Vagina (tissue), 2 donors: ENCODE results near the gene TBL1X.

Source experiments
- POLR2A ChIP-seq, 2 donors: fragments of 450-650 bp; IDR thresholded peaks; one replicate each; pipeline ENCODE4 v1.6.1; 2017; ENCODE audit warnings: antibody characterized with exemption in 2 of 2, mild to moderate bottlenecking in 2 of 2, moderate library complexity in 2 of 2
- POLR2AphosphoS5 ChIP-seq, 2 donors: sonication (generic); formaldehyde crosslinking; IDR thresholded peaks; one replicate each; pipeline ENCODE4 v1.9.0; 2017; ENCODE audit warnings: antibody characterized with exemption in 2 of 2, mild to moderate bottlenecking in 2 of 2, low read depth in 1 of 2; ENCODE audit not compliant: insufficient read depth in 1 of 2
- TF ChIP-seq, protein P1 (sequence below), 3 experiments: fragments of 450-650 bp in 2 of 3; fragments of 200-600 bp in 1 of 3; sonication (generic) in 1 of 3; IDR thresholded peaks; one replicate each; pipeline ENCODE4 v1.5.1; 2017 to 2019; ENCODE audit warnings: antibody characterized with exemption in 3 of 3, mild to moderate bottlenecking in 2 of 3, moderate library complexity in 2 of 3

DNA sequence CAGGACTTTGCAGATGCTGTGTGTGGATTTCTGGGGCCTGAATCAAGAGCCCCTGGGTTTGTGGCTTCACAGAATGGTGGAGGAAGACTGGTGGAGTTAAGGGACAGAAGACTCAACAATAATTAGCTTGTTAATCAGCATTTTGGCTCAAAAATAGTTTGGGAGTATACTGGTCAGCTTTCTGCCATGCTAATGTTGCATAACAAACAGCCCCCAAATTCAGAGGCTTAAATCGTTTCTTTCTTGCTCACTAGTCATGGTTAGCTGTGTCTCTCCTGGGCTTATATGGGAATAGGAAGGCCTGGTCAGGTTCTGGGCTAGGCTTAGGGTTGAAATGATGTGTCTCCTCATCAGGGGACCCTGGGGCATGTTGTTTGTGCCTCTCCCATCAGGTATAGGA is 24.4 kb downstream of the TBL1X start:
- TF ChIP-seq POLR2AphosphoS5 (IDR thresholded peaks at IDR 0.05; ENCODE audit: insufficient read depth in 1 of 2, low read depth in 1 of 2), result no peak
- TF ChIP-seq POLR2A (IDR thresholded peaks at IDR 0.05), result no peak
- TF ChIP-seq, protein P1, sequence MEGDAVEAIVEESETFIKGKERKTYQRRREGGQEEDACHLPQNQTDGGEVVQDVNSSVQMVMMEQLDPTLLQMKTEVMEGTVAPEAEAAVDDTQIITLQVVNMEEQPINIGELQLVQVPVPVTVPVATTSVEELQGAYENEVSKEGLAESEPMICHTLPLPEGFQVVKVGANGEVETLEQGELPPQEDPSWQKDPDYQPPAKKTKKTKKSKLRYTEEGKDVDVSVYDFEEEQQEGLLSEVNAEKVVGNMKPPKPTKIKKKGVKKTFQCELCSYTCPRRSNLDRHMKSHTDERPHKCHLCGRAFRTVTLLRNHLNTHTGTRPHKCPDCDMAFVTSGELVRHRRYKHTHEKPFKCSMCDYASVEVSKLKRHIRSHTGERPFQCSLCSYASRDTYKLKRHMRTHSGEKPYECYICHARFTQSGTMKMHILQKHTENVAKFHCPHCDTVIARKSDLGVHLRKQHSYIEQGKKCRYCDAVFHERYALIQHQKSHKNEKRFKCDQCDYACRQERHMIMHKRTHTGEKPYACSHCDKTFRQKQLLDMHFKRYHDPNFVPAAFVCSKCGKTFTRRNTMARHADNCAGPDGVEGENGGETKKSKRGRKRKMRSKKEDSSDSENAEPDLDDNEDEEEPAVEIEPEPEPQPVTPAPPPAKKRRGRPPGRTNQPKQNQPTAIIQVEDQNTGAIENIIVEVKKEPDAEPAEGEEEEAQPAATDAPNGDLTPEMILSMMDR (IDR thresholded peaks at IDR 0.05), result no peak
